ENCODE data around the gene UBAP1.
"Not testable (repeated sequence)": the region's sequence is repeated elsewhere in the genome, so short reads cannot be mapped to it uniquely, and the experiment has no call there.

UBAP1 gene

DNA sequence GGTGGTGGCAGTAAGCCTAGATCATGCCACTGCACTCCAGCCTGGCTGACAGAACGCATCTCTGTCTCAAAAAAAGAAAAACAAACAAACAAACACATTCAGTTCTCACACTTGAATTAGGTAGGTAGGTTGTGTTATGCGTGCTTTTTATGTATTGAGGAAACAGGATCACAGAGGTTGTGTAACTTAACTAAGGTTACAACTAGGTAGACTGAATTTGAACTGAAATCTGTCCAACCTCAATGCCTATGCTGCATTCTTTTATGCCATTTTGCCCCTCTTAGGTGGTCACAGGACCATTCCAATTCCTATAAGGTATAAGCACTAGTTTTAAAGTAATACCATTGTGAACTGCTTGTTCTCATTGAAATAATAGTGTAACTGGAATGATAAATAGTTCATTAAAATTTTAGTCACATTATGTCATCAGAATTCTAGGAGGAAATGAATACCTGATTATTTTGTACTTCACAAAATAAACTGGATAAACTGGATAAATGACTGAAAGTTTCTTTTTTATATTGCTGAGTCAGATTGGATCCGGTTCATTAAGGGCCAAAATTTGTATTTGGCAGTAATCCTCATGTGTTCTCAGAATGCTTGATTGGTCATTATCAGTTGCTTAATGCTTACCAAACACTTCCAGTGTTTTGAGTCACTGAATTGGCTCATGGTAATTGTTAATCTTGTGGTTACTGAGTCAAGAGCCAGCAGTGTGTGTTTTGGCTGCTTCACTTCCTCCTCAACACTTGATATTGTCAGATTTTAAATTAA lies 7.1 kb downstream of the UBAP1 start:
- peak overlapping the region; percentile 43 for H3K27ac ChIP-seq
- no peak for TF ChIP-seq CTCF (conservative IDR thresholded peaks at IDR 0.05)

DNA sequence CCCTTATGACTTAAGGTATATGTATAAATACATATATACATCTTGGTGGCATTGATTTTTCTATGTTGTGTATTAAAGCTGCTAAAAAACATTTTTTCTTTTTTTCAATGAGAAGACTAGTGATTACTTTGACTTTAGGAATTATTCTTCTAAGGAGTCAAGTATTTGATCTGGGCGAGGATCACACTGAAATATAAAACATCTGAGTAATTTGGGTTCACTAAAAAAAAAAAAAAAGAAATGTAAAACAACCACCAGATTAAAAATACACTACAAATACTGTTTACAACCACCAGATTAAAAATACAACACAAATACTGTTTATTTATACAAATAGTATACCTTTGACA lies 9.0 kb downstream of the UBAP1 start:
- H3K27ac ChIP-seq = no peak overlapping the region
- no peak for TF ChIP-seq CTCF (conservative IDR thresholded peaks at IDR 0.05)

DNA sequence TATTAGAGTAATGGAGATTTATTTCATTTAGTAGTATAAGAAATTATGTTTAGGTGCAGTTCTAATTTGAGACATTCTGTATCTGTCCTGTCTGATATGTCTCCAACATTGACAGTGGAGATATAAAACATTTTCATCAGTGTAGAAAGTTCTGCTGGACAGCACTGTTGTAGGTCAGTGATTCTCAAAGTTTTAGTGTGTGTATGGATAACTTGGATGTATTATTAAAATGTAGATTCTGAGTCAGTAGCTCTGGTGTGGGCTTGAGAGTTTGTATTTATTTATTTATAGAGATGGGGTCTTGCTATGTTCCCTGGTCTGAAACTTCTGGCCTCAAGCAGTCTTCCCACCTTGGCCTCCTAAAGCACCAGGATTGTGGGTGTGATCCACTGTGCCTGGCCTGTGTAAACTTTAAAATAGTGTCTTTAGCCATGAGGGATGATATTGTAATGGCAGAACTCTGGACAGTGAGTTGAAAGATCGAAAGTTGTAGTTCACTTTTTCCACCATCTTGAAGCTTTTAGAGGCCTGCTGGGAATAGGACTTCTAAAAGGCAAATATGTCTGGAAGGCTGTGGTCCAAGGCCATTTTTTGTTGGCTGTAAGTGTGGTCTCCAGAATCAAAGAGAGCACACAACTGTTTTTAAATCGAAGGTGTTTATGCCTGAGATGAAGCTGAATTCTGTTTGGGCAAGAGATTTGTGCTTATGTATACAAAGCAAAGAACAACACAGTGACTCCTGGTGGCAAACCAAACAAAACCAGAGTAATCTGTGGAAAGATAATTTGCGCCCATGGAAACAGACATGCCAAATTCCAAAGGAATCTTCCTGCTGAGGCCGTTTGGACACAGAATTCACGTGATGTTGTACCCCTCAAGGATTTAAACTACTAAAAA lies 12.4 kb downstream of the UBAP1 start:
- TF ChIP-seq CTCF (conservative IDR thresholded peaks at IDR 0.05) = peak; percentile 70
- peak overlapping the region; percentile 8; the same call in 1 of the 2 replicates for H3K27ac ChIP-seq

- no peak overlapping the region for H3K27ac ChIP-seq
- no peak for TF ChIP-seq CTCF (conservative IDR thresholded peaks at IDR 0.05)
Observed at GRCh38 chr9:34195143-34195542, 16.3 kb downstream of the UBAP1 start.

DNA sequence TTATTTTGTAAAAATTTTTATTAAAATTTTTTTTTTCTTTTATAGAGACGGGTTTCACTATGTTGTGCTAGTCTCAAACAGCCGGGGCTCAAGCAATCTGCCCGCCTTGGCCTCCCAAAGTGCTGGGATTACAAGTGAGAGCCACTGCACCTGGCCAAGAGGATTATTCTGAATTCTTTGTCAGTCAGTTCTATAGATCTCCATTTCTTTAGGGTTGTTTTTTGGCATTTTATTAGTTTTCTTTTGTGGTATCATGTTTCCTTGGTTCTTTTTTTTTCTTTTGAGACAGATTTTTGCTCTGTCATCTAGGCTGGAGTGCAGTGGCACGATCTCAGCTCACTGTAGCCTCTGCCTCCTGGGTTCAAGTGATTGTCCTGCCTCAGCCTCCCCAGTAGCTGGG lies 18.4 kb downstream of the UBAP1 start:
- not testable (repeated sequence) for H3K27ac ChIP-seq

DNA sequence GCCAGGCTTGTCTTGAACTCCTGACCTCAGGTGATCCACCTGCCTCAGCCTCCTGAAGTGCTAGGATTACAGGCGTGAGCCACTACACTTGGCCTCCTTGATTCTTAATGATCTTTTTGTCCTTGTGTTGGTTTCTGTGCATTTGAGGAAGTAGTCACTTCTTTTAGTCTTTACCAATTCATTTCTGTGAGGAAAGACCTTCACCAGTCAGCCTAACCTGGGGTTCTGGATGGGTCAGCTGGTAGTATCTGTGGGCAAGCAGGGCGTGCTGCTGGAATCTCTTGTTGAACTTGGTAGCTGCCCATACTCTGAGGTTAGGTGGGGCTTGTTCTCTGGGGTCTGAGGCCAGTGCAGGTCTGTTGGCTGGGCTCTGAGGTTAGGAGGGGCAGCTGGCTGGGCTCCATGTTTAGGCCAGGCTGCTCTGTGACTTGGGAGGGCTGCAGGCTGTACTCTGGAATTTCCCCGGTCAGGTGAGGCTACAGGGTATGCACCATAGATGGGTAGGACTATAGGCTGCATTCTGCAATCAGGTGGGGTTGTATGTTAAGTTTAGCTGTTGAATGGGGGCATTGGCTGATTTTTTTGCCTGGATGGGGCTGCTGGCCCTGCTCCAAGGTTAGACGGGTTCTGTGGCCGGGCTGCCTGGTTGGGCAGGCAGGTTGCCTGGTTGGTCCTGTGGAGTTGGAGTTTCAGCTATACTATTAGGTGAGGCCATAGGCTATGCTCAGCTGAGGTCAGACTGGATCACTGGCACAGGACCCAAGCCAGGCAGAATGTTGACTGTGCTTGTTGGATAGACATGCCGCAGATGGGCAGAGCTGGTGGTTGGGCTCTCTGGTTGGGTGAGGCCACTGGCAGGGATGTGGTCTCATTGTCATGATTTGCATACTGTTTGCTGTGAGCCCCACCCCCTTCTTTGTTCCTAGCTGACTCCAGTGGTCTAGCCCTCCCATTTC lies 19.2 kb downstream of the UBAP1 start:
- no peak overlapping the region for H3K27ac ChIP-seq
- no peak for TF ChIP-seq CTCF (conservative IDR thresholded peaks at IDR 0.05)

DNA sequence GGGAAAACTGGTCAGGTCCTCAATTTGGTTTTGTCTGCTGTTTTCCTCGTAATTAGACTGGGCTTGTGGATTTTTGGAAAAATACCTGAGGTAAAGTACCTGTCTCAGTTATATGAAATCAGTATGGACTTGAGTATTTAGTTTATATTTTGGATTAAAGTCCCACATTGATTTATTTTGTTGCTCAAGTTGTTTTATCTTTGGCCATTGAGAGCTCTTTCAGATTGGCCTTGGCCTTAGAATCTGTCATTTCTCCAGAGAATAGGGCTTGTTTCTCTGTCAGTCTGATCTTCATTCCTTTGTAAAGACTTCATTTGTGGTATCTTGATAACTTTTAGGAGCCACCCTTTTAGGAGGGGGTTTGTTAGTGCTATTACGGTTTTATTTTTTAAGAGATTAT lies 21.2 kb downstream of the UBAP1 start:
- no peak overlapping the region for H3K27ac ChIP-seq
- TF ChIP-seq CTCF (conservative IDR thresholded peaks at IDR 0.05) = no peak

Measured in VCaP (cell line).